Breast epithelium (tissue), 4 donors: ENCODE measurements around the gene IL3. TPM values are rescaled to one million over a fixed set of nuclear protein-coding genes. Genes with fewer than 3 reads are reported as not detected.
A peak's percentile ranks its signal among the peaks of the same experiment; 100 is the strongest.

Source experiments
- DNase-seq, 2 donors: peaks; one replicate each; pipeline ENCODE4 v3.0.0-alpha.2; 2019; ENCODE audit warnings: low spot score in 2 of 2
- H3K27ac ChIP-seq, 2 donors: fragments of 200-600 bp; sonication (generic) in 1 of 2; one replicate each; pipeline ENCODE4 v1.5.1; 2016 to 2019; ENCODE audit warnings: mild to moderate bottlenecking in 1 of 2
- H3K27me3 ChIP-seq, 2 donors: fragments of 200-600 bp; sonication (generic) in 1 of 2; one replicate each; pipeline versions ENCODE4 v1.5.1 to v1.6.0; 2017 to 2019; ENCODE audit warnings: control low read depth in 1 of 2, mild to moderate bottlenecking in 1 of 2
- H3K36me3 ChIP-seq: fragments of 200-600 bp; one replicate; pipeline ENCODE4 v1.5.1; 2019
- H3K4me1 ChIP-seq, 2 donors: fragments of 200-600 bp; sonication (generic); one replicate each; pipeline ENCODE4 v1.5.1; 2016 to 2019; ENCODE audit warnings: control low read depth in 1 of 2
- H3K4me3 ChIP-seq, 3 donors: fragments of 200-600 bp; sonication (generic); 1 replicate in 2 of 3; 2 replicates in 1 of 3; pipeline ENCODE4 v1.5.1; 2016 to 2019; ENCODE audit warnings: mild to moderate bottlenecking in 3 of 3, moderate library complexity in 2 of 3
- H3K9me3 ChIP-seq, 2 donors: fragments of 200-600 bp; sonication (generic) in 1 of 2; one replicate each; pipeline ENCODE4 v1.5.1; 2016 to 2019; ENCODE audit warnings: control low read depth in 1 of 2
- CTCF ChIP-seq, 3 donors: fragments of 450-650 bp; IDR thresholded peaks; one replicate each; pipeline ENCODE4 v1.5.1; 2016 to 2017; ENCODE audit warnings: antibody characterized with exemption in 3 of 3, mild to moderate bottlenecking in 3 of 3, moderate library complexity in 3 of 3
- POLR2A ChIP-seq: fragments of 450-650 bp; IDR thresholded peaks from one replicate; pipeline ENCODE4 v1.6.1; 2016; ENCODE audit warnings: antibody characterized with exemption, mild to moderate bottlenecking, moderate library complexity
- POLR2AphosphoS5 ChIP-seq, 3 donors: sonication (generic); formaldehyde crosslinking; IDR thresholded peaks; one replicate each; pipeline ENCODE4 v1.6.1; 2017; ENCODE audit warnings: antibody characterized with exemption in 3 of 3
- intact Hi-C: fragments of 100-400 bp; cut with DNase I; formaldehyde crosslinking; loops from one replicate; pipeline ENCODE4 v1.15.1; 2023; ENCODE audit warnings: low total_unique reads
- total RNA-seq, 3 donors: library from RNA; depleted of rRNA; stranded (reverse); fragments of >200 nt; gene quantifications; one replicate each; pipeline ENCODE4 v1.1.0, GENCODE V29; 2016

Gene IL3
- total RNA-seq, 3 donors from 2014 or later = not detected

DNA sequence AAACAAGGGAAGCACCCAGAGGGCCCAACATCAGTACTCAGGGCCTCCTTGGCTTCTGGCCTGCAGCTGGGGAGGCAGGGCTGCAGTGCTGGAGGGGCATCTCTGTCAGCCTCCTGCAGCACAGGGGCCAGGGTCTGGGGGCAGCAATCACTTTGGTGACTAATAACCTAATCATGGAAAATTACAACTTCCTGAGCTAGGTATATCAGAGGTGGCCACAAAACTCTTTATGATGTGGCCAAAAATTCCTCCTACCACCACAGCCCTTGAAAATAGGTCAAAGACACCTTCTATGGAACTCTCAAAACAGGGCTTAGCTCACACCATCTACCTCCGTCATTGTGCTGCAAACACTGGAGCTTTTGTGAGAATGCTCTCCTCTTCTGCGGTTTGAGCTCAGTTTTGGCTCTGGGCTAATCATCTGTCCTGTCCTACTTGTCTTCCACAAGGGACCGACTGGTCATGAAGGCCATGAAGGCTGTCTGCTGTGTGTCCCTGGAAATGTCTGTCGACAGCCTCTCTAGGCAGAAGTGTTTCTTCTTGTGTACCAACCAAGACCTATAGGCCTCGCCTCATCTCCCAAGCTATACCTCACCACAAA is 41.7 kb downstream of the IL3 start:
- no peak overlapping the region for H3K4me3 ChIP-seq
- H3K9me3 ChIP-seq = no peaks in the 10 kb centered on the region
- no peaks in the 10 kb centered on the region for H3K27me3 ChIP-seq
- no peaks in the 10 kb centered on the region for H3K36me3 ChIP-seq
- H3K4me1 ChIP-seq = peaks cover 4 to 16% of the 10 kb centered on the region in 2 donors
- intact Hi-C loops = no loop called here
- TF ChIP-seq POLR2AphosphoS5 (IDR thresholded peaks at IDR 0.05) (no peak), POLR2A (no peak), CTCF (IDR thresholded peaks at IDR 0.05) (no peak)
- H3K27ac ChIP-seq = peak overlapping the region; percentile 12 to 74
- peak in 1 of 2 donors; percentile 33 for DNase-seq

DNA sequence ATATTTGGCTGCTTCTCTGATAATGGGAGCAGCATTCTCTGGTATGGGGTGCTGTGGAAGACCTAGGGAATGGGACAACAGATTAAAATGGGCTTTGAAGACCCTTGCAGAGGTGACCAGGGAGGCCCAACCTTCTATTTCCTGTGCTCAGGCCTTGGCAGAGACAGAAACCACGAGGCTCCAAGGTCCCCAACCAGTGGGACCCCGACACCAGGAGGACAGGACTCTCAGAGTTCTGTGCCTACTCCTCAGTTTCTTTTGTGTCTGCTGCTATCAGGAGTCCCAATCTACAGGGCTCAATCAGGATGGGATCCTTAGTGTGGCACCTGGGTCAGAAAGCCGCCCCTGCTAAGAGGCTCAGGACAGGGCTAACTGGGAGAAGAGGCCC is 42.5 kb downstream of the IL3 start:
- peak overlapping the region; percentile 74 to 75 for H3K27ac ChIP-seq
- TF ChIP-seq CTCF (IDR thresholded peaks at IDR 0.05) (no peak), POLR2A (no peak), POLR2AphosphoS5 (IDR thresholded peaks at IDR 0.05) (no peak)
- no peaks in the 10 kb centered on the region for H3K9me3 ChIP-seq
- no peaks in the 10 kb centered on the region for H3K36me3 ChIP-seq
- DNase-seq = no peak
- no peak overlapping the region for H3K4me3 ChIP-seq
- peaks cover 4 to 16% of the 10 kb centered on the region in 2 donors for H3K4me1 ChIP-seq
- intact Hi-C loops = no loop called here
- H3K27me3 ChIP-seq = no peaks in the 10 kb centered on the region

- H3K27me3 ChIP-seq = no peaks in the 10 kb centered on the region
- TF ChIP-seq POLR2A = no peak
- TF ChIP-seq CTCF (IDR thresholded peaks at IDR 0.05) = no peak
- no peak for TF ChIP-seq POLR2AphosphoS5 (IDR thresholded peaks at IDR 0.05)
- no peak overlapping the region for H3K4me3 ChIP-seq
- intact Hi-C loops = no loop called here
- H3K4me1 ChIP-seq = peaks cover 4 to 16% of the 10 kb centered on the region in 2 donors
- peak in 1 of 2 donors; percentile 64 for DNase-seq
- H3K27ac ChIP-seq = peak overlapping the region; percentile 74 to 75
- no peaks in the 10 kb centered on the region for H3K36me3 ChIP-seq
- H3K9me3 ChIP-seq = no peaks in the 10 kb centered on the region
Observed at GRCh38 chr5:132103332-132103951, 43.0 kb downstream of the IL3 start.

DNA sequence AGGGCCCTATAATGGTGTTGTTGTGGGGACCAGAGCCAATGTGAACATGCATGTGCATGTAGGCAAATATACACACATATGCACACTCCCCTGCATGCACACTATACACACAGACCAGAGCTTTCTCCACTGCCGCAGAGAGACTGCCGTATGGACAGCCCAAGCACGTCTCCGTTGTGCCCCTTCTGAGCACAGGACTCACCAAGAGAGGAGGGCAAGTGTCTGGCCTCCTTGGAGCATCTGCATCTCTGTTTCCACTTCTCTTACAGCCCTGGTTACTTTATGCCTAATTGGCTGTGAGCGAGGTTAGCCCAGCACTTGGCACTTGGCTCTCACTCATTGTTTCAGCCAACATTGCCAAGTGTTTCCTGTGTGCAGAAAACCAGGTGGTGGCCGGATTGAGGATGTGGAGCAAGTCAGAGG is 43.5 kb downstream of the IL3 start:
- TF ChIP-seq POLR2A = no peak
- Histone ChIP-seq H3K27me3 (no peaks in the 10 kb centered on the region), H3K4me1 (peaks cover 4 to 16% of the 10 kb centered on the region in 2 donors), H3K27ac (peak overlapping the region; percentile 74 to 75), H3K36me3 (no peaks in the 10 kb centered on the region), H3K4me3 (no peak overlapping the region), H3K9me3 (no peaks in the 10 kb centered on the region)
- no peak for DNase-seq
- intact Hi-C loops = no loop called here

DNA sequence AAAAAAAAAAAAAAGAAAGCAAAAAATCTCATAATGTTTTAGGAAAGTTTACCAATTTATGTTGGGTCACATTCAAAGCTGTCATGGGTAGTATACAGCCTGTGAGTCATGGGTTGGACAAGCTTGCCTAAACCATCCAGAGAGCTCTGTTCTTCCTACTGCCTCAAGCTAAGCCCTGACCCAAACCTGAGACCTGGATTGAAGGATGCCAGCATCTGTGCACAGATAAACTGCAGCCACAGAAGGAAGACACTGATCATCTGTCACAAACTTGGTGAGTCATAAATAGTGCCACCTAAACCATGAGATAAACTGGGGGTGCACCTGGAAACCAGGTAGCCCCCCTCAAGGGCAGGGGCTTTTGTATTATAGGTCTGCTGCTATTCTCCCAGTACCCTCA is 44.1 kb downstream of the IL3 start:
- no peak for DNase-seq
- Histone ChIP-seq H3K9me3 (no peaks in the 10 kb centered on the region), H3K27ac (no peak overlapping the region), H3K4me3 (no peak overlapping the region), H3K4me1 (peaks cover 4 to 16% of the 10 kb centered on the region in 2 donors), H3K36me3 (no peaks in the 10 kb centered on the region), H3K27me3 (no peaks in the 10 kb centered on the region)
- intact Hi-C loops = no loop called here
- no peak for TF ChIP-seq CTCF (IDR thresholded peaks at IDR 0.05)
- no peak for TF ChIP-seq POLR2A
